Measurements from ENCODE around the gene HAUS7. TPM values are rescaled to one million over a fixed set of nuclear protein-coding genes. Genes with fewer than 3 reads are reported as not detected.

The HAUS7 gene
- total and polyA plus RNA-seq, 2 of the 8 experiments (the other 6 are each of a cell fraction or from before 2014, with no cell fraction given): 45.4 to 54.0 TPM

- no peak overlapping the region for H3K9ac ChIP-seq (replicated peaks in 1 of 4; ENCODE audit: extremely low read depth in 1 of 4, low read depth in 3 of 4, low read length in 3 of 4)
- no peak overlapping the region for H4K91ac ChIP-seq (replicated peaks; ENCODE audit: insufficient read length, low read length)
- FAIRE-seq: no peak
Measured at GRCh38 chrX:153449368-153450113, 20.8 kb downstream of the HAUS7 start.

More at GRCh38 chrX:153449368-153450113, 20.8 kb downstream of the HAUS7 start:
- Histone ChIP-seq H2BK12ac (ENCODE audit: low read depth, low read length) (no peak overlapping the region), H3K4ac (replicated peaks; ENCODE audit: insufficient read length, low read depth, low read length) (no peak overlapping the region), H3K79me2 (ENCODE audit: control insufficient read depth in 1 of 2, insufficient read depth in 2 of 2, low read length in 2 of 2) (no peaks in the 10 kb centered on the region), H2BK120ac (replicated peaks; ENCODE audit: low read depth, low read length) (no peak overlapping the region), H4K8ac (ENCODE audit: extremely low read depth, insufficient read depth, low read length) (no peak overlapping the region), H3K23me2 (ENCODE audit: low read depth, low read length) (no peaks in the 10 kb centered on the region), H2BK20ac (ENCODE audit: low read length) (no peak overlapping the region), H3K23ac (ENCODE audit: insufficient read length) (no peak overlapping the region), H2BK15ac (ENCODE audit: low read length) (no peak overlapping the region), H3K4me2 (ENCODE audit: insufficient read depth in 1 of 2, low read depth in 2 of 2, low read length in 2 of 2) (no peak overlapping the region), H3K4me1 (replicated peaks in 1 of 4; ENCODE audit: control insufficient read depth in 3 of 4, insufficient read depth in 4 of 4, low read length in 3 of 4) (no peaks in the 10 kb centered on the region), H3K27me3 (replicated peaks in 1 of 4; ENCODE audit: control insufficient read depth in 3 of 4, extremely low read depth in 1 of 4, insufficient read depth in 3 of 4, low read length in 3 of 4) (no peaks in the 10 kb centered on the region), H3K27ac (ENCODE audit: low read depth, low read length) (no peak overlapping the region), H2BK5ac (ENCODE audit: low read depth, low read length) (no peak overlapping the region), H3K18ac (ENCODE audit: extremely low read depth, low read length) (no peak overlapping the region), H3K14ac (ENCODE audit: insufficient read length) (no peak overlapping the region), H3K9me3 (ENCODE audit: insufficient read depth in 2 of 2, low read depth in 1 of 2, low read length in 1 of 2) (no peaks in the 10 kb centered on the region), H2AK5ac (ENCODE audit: low read depth, low read length) (no peak overlapping the region), H3K36me3 (ENCODE audit: control insufficient read depth in 2 of 4, insufficient read depth in 4 of 4, low read length in 3 of 4) (no peaks in the 10 kb centered on the region; a peak in 1 of 8 replicates), H4K5ac (ENCODE audit: insufficient read length, low read depth, low read length) (no peak overlapping the region), H2AFZ (ENCODE audit: low read length) (no peak overlapping the region), H4K20me1 (replicated peaks in 1 of 2; ENCODE audit: control insufficient read depth in 1 of 2, insufficient read depth in 2 of 2, low read length in 2 of 2) (no peaks in the 10 kb centered on the region), H3K4me3 (ENCODE audit: extremely low read depth in 1 of 4, insufficient read depth in 2 of 4, low read depth in 3 of 4, low read length in 4 of 4) (no peak overlapping the region), H3K56ac (replicated peaks; ENCODE audit: insufficient read length, low read depth, low read length) (no peak overlapping the region), H3K79me1 (ENCODE audit: low read depth, low read length) (no peaks in the 10 kb centered on the region)
- TF ChIP-seq CEBPB (IDR thresholded peaks at IDR 0.05; ENCODE audit: low read depth, low read length): no peak
- TF ChIP-seq KDM5A (IDR thresholded peaks at IDR 0.05; ENCODE audit: low read length): no peak
- TF ChIP-seq BACH1 (IDR thresholded peaks at IDR 0.05; ENCODE audit: low read length): no peak
- TF ChIP-seq CBX5 (IDR thresholded peaks at IDR 0.05; ENCODE audit: low read depth, low read length): no peak
- TF ChIP-seq SP1 (IDR thresholded peaks at IDR 0.05; ENCODE audit: low read depth, low read length): no peak
- no peak for TF ChIP-seq RFX5 (IDR thresholded peaks at IDR 0.05; ENCODE audit: borderline replicate concordance, low read depth, low read length)
- no peak for TF ChIP-seq KDM1A (IDR thresholded peaks at IDR 0.05; ENCODE audit: borderline replicate concordance, low read length)
- no peak for TF ChIP-seq TAF1 (IDR thresholded peaks at IDR 0.05; ENCODE audit: low read depth, low read length)
- TF ChIP-seq YY1 (IDR thresholded peaks at IDR 0.05; ENCODE audit: low read depth, low read length): no peak
- TF ChIP-seq E2F6 (IDR thresholded peaks at IDR 0.05): no peak
- no peak for TF ChIP-seq CHD2 (IDR thresholded peaks at IDR 0.05; ENCODE audit: low read length)
- no peak for TF ChIP-seq CREB1 (IDR thresholded peaks at IDR 0.05)
- 89% methylated on average over 11 of the region's 15 CpGs; no CpG with 5 or more reads in 1 of the 2 experiments for WGBS, 2 experiments (ENCODE audit: extremely low coverage in 1 of 2, insufficient coverage in 1 of 2, insufficient read length in 1 of 2, insufficient replicate concordance in 2 of 2, low coverage in 1 of 2, low lambda C conversion rate in 2 of 2, missing lambda C conversion rate in 1 of 2)
- no peak for DNase-seq (ENCODE audit: low read depth in 1 of 2, low spot score in 2 of 2)
- ChIA-PET POLR2A (ENCODE audit: partially characterized antibody) (no interaction called here), CTCF (ENCODE audit: partially characterized antibody) (interaction anchor here (0.6 kb wide), 1 partner anchor 20 kb away, joined by 3 read pairs; no protein-coding TSS in a partner anchor)
